Stimulated activated CD4-positive, alpha-beta T cell treated with anti-CD3 and anti-CD28 coated beads, Interleukin-4, amount 100 ng/mL, for 24 hours (primary cell): ENCODE measurements around the gene DNAAF9.

Experiments
- DNase-seq: peaks from one replicate; pipeline ENCODE4 v3.0.0-alpha.2; 2020

The DNAAF9 gene

GRCh38 chr20:3364323-3365013 is 43.0 kb downstream of the DNAAF9 start:
- DNase-seq, result no peak

DNA sequence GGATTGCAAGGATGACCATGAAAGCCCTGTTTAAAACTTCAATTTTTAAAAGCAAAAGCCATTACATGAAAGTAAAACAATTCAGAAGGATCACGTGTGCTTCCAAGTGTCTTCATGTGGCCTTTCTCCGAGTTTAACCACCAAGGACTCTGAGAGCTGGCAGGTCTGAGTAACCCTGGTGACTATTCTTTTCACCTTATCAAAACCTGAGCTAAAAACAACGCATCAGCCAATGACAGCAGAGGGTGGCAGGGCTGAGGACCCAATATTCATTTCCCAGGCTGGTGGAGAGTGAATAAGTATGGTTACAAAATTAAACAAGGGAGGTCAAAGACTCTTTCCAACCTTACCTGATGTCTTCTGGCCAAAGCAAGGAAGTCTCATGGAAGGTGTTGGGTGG is 46.7 kb downstream of the DNAAF9 start:
- DNase-seq, result no peak

DNA sequence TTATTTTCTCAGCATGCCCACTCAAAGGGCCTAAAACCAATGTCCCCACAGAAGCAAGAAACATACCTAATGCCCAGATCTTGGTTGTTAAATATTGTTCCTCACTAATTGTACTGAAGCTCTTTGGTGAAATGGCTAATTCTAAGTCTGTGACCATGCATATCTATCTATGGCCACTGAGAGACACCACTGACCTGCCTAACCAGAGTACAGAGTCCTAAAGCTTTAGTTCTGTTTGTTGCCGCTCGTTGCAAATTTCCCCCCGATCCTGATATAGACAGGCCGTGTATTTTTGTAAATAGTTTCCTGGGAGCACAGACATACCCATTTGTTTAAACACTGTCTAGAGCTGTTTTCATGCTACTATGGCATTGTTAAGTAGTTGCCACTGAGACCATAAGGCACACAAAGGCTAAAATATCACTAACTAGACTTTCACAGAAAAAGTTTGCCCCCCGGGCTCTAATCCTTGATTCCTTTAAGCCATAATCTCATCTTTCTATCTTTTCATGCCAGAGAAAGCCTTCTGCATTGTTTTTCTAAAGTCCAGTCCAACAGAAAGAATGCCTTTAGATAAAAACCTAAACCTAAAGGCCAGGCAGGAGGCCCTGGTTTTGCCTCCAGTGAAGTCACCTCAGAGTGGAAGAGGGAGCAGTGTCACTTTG is 48.7 kb downstream of the DNAAF9 start:
- DNase-seq, result no peak
